ENCODE data around the gene LAMA2. TPM values are rescaled to one million over a fixed set of nuclear protein-coding genes. Genes with fewer than 3 reads are reported as not detected.

Gene LAMA2
- polyA plus RNA-seq, 3 donors, result 31.5 to 39.9 (median 37.2) TPM

DNA sequence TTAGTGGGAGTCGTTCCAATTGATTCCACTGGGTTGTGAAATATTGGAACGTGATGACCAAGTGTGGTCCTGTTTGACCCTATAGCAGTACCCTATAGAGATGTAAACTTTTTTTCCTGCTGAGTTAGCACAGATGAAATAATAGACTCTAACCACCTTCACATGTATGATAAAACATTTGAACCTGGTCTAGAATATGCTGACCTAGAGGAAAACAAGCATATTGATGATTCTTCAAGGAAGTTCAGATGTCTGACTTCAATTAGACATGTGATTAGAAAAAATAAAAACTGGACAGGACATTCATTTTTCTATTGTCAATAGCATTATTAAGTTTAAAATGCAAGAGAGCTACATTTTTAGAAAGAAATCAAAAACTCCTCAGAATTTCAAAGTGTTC lies 424.9 kb downstream of the LAMA2 start:
- no peak for DNase-seq

DNA sequence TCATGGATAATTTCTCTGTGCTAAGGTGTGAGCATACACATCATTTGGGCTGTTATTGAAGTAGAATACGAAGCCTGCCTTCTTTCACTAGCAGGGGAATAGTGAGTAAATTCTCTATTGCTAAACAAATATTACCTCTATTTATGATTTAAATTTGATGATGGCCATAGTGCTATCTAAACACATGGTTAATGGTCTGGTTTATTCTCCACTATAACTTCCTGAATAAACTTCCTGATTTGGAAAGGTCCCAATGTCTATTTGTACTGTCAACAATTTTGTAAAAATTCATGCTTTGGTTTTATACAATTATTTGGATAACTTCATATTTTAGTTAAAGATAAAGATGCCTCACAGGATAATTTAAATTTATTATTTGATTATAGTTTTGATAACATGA lies 426.2 kb downstream of the LAMA2 start:
- no peak for DNase-seq

DNA sequence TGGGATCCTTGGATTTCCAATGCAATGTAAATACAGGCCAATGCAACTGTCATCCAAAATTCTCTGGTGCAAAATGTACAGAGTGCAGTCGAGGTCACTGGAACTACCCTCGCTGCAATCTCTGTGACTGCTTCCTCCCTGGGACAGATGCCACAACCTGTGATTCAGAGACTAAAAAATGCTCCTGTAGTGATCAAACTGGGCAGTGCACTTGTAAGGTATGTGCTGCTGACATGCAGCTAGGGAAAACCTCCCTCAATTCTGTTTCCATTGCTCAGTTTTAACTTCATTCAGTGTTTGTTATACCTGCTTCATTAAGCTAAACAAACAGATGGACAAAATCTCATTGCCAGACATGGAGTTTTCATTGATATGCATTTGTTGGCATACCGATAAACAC lies 429.9 kb downstream of the LAMA2 start:
- DNase-seq, result no peak

DNA sequence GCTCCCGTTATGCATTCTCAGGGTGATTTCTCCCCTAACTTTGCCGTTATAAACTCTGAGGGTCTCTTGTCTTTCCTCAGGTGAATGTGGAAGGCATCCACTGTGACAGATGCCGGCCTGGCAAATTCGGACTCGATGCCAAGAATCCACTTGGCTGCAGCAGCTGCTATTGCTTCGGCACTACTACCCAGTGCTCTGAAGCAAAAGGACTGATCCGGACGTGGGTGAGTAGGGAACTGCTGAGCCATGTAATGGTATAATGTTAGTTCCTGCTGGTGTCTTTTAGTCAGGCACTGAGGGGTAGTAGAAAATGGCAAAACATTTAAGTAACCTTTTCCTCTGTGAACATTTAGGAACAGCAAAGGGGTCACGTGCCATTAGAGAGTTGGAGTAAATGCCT lies 431.6 kb downstream of the LAMA2 start:
- DNase-seq, result no peak

DNA sequence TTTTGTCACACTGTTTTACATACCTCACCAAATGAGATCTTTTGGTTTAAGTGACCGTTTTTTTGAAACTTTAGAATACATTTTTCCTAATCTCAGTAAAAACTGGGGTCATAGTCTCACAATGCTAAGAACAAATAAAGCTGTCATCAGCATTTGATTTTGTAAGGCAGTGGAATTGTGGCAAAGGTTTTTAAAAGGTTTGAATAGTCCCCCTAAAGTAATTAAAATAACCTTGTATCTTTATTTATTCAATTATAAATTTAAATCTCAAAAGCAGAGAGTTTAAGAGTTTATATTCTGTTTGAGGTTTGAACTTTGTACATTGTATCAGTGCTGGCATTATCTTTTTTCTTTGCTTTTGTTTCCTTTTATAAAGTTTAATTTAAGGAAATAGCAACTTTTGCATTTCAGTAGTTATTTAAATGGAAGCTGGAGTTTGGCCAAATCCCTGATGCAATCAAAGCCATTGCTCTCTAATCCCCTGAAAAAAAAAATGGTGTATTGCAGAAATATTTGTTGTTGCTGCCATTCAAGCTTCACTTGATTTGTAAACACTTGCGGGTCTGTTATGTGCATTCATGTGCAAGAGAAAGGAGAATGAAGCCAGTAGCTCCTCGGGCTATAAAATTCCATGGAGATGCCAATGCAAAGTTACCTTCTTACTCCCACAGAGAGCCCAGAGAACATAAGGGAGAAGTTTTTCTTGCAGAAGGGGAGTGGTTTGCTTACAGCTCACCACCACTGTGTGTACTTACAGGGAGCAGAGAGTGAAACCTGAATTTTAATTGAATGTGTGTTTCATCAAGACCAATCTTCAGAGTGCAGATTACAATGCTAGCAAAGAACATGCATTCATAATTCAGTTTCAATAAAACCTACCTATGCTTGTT lies 435.2 kb downstream of the LAMA2 start:
- DNase-seq, result peak; percentile 47

DNA sequence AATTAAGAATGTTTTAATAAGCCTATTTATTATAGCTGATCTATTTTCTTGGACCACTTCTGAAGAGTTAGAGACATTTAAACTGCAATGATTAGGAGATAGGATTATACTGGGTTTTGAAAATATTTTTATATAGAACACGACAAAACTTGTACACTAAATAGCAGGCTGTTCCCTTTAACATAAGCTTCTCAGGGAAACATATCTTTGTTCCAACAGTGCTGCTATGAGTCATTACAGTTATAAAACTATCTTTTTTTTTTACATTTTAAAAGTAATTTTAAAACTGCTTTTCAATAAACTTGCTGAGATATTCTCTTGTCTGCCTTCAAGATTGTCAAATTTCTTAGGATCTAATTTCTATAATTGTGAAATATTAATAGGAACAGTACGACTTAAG lies 438.0 kb downstream of the LAMA2 start:
- no peak for DNase-seq

DNA sequence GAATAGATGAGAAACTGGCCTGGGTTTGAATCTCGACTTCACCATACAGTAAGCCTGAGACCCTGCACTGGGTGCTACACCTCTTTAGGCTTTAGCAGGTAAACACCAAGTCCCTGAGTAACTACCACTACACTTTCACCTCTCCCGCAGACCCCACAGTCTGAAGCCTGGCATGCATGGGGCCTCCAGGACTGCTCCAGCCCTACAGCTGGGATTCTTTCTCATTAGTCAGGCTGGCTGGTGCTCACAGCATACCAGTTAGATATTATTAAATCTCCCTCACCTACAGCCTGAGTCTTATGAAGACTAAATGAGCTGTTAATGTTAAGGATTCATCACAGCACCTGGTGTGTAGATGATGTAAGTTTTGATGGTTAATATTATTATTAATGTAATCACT lies 438.4 kb downstream of the LAMA2 start:
- no peak for DNase-seq

DNA sequence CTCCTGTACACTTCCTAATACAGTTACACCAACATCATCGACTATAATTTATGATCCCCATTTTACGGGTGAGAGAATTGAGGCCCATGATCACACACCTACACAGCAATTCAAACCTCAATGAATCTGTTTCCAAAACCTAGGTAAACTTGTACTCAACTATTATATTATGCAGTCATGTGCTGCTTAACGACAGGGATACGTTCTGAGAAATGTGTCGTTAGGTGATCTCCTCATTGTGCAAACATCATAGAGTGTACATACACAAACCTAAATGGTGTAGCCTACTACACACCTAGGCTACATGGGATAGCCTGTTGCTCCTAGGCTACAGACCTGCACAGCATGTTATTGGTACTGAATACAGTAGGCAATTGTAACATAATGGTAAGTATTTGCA lies 441.4 kb downstream of the LAMA2 start:
- no peak for DNase-seq

DNA sequence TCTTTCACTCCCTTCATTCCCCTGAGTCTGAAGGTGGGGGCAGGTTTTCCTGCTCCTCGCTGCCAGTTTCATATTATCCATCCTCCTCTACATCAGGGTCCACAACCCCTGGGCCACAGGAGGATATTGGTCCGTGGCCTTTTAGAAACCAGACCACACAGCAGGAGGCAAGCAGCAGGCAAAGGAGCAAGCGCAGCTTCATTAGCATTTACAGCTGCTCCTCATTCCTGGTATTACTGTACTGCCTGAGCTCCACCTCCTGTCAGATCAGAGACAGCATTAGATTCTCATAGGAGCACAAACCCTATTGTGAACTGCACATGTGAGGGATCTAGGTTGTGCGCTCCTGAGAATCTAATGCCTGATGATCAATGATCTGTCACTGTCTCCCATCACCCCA lies 446.7 kb downstream of the LAMA2 start:
- no peak for DNase-seq

DNA sequence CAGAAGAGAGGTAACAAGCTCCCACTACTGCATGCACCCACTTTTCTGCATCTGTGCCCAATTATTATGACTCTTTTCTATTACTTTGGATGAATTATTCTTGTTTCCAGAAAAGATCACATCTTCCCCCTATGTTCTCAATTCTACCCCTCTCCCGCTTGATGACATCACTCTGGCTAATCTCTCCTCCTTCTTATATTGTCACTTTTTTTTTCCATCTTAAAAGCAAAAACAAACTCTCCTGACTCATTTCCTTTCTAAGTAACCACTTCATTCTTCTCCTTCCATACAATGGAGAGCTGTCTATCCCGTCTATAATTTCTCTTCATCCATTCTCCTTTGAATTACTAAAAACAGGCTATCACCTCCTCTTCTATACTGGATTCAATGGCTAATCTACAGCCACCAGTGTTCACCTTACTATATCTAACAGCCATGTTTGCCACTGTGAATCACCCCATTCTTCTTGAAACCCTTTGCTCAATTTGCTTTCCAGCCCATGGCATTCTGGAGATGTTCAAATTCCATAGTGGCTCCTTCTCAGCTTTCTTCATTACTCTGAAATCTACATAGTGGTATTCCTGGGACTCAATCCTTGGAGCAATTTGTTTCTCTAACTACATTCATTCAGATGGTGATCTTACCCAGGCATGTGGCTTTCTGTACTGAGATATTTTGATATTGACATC lies 448.7 kb downstream of the LAMA2 start:
- DNase-seq, result no peak

DNA sequence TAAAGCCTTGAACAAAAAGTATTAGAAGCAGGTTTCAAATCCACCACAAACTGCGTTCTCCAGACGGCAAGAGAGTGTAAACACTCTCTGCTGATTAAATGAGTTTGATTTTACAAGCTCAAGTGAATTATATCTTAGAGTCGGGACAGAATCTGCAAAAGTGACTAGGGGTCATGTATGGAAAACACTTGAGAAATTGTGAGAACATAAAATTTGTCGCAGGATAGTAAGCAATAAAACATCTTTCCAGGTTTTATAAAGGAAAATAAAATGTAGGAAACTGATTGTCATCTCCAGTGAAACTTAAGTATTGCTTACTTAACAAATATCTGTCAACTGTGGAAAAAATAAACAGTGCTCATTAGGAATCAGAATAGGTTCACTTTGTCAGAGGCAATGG lies 452.9 kb downstream of the LAMA2 start:
- no peak for DNase-seq

DNA sequence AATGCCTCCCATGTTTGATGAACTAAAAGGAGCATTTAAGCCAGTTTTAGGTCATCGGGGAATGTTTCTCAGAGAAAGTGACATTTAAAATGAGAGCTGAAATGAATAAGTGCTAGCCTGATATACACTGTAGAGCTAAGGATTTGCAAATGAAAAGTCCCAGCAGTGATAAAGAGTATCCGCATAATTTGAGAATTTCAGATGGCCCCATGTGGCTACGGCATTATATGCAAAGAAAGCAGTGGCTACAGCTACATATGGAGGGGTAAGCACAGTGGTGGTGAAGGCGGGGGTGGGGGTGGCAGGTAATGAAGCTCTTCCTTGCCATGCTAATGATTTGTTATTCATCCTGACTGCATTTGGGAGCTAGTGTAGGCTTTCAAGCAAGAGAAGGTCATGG lies 455.7 kb downstream of the LAMA2 start:
- DNase-seq, result no peak

DNA sequence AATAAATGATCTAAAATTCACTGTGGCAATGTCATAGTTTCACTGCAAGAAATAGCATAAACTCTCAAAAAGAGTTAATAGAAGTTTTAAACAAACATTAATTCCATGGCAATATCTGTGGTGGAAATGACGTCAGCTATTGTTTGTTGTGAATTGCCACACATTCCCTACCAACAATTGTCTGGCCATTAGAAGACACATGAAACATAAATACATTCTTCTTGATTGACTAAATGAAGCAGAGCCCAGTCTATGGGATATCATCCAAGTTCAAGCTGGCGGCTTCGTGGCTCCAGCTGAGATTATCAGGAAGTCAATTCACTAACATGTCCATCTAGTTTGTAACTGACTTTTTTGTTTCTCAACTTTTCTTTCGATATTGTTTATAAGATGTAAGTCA lies 458.0 kb downstream of the LAMA2 start:
- no peak for DNase-seq

DNA sequence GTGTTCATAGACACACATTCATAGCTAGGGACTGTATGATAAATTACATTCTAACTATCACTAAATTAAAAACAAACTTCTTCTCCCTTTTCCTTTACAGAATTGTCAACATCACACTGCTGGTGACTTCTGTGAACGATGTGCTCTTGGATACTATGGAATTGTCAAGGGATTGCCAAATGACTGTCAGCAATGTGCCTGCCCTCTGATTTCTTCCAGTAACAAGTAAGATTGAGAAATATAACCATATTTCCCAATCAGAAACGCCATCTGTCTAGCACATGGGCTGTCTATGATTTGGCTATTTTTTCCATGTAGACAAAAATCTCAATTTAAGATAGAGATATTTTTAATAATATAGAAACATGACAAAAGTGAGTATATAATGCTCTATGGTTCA lies 459.3 kb downstream of the LAMA2 start:
- no peak for DNase-seq

DNA sequence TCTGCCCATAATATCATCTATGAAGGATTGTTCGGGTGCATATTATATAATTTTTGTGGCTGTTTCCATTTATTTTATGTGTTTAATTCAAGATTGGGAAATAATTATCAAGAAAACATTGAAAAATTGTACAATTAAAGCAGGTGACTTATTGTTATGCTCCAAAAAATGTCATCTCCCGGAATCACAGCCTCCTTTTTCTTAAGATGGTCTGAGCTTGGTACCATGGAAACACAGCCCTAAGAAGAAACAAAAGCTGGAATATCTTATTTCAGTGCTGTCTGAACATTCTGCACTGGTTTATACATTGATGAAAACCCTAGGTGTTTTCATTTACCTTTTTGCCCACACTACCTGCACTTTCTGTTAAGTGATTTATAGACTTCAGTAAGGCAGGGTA lies 459.9 kb downstream of the LAMA2 start:
- DNase-seq, result no peak

DNA sequence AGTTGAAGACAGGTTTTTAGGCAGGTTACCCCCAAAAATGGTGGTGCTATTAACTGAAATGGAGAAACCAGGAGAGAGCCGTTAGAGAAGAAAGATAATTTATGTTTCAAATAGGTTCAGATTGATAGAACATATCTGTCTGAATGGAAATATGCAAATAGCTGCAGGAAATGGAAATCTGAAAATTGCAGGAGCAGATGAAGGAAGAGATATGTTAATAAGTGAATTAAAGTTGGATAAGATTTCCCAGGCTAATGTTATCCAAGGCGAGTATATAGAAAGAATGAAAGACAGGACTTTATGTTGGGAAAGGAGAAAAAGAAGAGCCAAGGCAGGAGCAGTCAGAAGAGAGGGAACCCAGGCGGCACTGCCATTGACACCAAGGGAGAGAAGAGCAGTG lies 461.4 kb downstream of the LAMA2 start:
- DNase-seq, result no peak

DNA sequence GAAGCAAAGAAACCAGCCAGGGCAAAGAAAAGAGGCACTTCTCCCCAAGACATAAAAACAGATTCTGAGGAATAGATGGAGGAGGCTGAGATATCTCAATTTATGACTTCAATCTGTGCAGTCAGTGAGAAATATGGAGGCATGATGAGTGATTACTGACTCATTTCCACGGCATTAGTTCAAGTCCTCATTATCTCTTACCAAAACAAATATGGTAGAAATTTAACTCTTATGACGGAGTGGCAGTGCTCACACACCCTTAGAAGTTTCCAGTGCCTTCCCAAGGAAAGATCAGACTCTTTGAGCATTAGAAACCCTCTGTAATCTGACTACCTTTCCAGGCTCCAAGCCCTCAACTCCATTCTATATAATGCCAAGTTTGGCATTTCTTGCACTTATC lies 463.0 kb downstream of the LAMA2 start:
- no peak for DNase-seq

DNA sequence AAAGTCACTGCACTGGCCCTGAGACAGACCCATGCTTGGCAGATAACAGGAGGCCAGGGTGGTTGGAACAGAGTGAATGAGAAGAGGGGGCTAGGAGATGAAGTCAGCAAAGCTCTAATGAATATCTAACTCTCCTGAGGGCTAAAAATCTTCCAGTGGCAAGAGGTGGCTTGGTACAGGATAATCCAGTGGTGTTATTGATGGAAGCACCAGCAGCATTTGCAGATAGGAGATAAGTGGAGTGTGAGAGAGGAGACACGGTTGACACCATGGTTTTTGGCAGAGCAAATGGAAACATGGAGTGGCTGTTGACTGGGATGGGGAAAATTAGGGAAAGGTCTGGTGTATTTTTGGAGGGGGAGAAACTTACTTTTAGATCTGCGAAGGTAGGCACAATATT lies 464.0 kb downstream of the LAMA2 start:
- no peak for DNase-seq

DNA sequence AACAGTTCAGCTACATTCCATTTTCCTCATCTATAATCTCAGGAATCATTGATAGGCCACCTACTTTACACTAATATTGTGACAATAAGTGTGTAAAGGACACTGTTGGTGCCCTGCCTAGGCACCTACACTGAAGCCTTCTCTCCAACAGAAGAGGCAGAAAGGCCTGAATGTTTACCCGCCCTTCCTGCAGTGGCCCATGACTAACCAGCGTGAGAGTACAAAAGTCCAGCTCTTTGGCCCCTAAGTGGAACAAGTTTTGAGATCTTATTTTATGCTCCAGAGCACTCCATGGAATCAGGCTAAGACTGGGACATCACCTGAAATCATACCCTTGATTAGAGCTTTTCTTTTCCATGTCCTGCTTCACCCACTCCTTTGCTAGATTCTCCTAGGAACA lies 467.3 kb downstream of the LAMA2 start:
- DNase-seq, result peak; percentile 12

DNA sequence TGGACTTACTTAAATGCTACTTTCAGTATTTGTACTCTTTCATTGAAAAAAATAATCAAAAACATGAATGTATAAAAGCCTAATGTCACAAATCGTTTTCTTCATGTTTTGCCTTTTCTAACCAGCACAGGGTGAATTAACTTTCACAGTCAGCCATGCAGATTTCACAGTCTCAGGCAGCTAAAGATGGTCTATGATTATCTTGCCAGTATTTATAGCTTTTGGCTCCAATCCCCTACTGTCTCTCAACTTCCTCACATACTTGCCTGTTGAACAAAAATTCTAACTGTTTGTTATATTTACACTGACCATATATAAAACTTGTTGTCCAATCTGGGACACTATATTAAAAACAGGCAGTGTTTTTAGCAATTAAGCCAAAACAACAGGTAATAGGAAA lies 468.9 kb downstream of the LAMA2 start:
- DNase-seq, result no peak

DNA sequence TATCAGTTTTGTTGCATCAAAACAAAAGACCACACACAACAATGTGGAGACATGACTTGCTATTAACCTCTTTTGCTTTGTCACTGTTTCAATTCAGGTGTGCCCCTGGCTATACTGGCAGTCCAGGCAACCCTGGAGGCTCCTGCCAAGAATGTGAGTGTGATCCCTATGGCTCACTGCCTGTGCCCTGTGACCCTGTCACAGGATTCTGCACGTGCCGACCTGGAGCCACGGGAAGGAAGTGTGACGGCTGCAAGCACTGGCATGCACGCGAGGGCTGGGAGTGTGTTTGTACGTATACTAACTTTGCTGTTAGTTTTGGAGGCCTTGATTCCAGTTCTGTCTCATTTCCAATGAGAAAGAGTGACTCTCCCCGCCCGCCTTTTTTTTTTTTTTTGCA lies 470.1 kb downstream of the LAMA2 start:
- no peak for DNase-seq

DNA sequence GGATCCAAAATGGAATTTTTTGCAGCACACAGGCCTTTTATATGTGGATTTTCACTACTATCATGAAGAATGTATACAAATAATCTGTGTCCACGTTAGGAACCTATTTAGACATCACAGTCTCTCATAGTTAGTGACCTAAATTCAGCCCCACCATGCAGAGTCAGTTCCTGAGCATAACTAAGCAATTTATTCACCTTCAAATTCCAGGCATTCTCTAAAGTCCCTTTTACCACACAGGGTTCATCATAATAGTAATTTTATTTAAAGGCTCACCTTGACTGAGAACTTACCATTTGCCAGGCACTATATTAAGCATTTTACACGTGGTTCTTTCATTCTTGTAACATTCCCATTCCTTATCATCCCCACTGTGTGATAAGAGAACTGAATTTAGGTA lies 473.2 kb downstream of the LAMA2 start:
- no peak for DNase-seq

DNA sequence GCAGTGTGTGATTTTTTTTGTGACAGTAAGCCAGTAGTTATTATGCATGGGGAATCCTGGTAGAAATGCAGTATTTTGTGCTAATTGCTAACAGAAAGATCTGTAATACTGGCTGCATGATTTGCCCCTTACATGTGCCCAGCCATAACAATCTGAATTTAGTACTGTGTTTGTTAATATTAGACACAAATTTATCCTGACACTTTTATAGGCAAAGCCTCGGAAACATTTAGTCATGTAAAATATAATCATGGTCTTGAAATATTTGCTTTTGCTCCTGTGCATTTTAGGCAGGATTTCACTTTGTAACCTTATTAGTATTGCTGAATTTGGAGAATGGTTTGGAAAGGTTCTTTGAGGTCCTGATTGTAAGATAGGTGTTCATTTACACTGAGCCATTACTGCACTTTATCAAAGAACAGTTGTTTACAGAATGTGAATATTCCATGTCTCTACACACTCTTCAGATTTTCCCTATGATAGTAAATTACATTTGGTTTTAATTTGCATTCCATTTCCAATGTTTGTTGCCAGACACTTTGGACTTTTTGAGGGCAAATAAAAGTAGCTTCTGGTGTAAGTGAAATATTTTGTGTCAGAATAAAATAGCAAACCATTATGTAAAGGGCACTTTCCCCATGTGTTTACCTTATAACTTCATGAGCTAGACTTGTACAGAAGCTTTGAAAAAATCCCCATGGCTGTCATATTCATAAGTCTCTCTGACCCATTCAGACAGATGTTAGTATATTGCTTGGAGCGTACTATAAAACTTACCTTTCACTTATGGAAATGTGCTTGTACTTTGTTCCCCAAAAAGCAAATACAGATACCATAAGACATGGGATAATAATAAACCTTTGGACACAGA lies 477.1 kb downstream of the LAMA2 start:
- DNase-seq, result no peak

Data from renal pelvis (tissue), 4 donors.